GM21737 (cell line): ENCODE data around the gene CES2.
"Not testable (repeated sequence)": the region's sequence is repeated elsewhere in the genome, so short reads cannot be mapped to it uniquely, and the experiment has no call there.

Source experiments
- ATAC-seq: cut with Tn5 transposase; IDR thresholded peaks from one replicate; pipeline ENCODE4 v1.9.1; 2021; ENCODE audit warnings: mild to moderate bottlenecking, moderate library complexity; ENCODE audit not compliant: unreplicated experiment

The CES2 gene, protein sequence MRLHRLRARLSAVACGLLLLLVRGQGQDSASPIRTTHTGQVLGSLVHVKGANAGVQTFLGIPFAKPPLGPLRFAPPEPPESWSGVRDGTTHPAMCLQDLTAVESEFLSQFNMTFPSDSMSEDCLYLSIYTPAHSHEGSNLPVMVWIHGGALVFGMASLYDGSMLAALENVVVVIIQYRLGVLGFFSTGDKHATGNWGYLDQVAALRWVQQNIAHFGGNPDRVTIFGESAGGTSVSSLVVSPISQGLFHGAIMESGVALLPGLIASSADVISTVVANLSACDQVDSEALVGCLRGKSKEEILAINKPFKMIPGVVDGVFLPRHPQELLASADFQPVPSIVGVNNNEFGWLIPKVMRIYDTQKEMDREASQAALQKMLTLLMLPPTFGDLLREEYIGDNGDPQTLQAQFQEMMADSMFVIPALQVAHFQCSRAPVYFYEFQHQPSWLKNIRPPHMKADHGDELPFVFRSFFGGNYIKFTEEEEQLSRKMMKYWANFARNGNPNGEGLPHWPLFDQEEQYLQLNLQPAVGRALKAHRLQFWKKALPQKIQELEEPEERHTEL

DNA sequence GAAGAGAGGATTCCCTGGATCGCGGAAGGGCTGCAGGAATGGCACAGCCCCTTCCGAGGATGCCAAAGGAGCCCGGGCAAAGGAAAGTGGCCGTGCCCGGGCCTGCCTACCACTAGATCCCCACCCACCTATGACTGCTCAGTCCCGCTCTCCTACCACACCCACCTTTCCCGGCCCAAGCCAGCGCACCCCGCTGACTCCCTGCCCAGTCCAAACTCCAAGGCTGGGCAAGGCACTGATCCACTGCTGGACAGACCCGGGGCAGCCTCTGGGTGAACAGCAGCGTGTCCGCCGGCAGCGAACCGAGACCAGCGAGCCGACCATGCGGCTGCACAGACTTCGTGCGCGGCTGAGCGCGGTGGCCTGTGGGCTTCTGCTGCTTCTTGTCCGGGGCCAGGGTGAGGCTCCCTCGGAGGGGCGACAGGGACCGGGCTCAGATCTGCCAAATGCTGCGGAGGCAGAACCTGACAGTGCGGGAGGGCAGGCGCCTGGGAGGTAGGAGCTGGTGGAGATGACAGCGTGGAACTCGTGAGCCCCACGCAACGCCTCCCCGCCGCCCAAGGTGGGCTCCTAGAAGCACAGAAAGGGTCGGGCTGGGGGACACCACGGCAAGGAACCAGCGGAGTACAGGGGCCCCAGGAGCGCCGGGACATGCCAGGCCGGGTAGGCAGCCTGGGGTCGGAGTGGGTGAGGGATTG lies at the start of gene CES2:
Gene CES2 (plus strand): TSS at position 203 of the 698 bp plus-strand sequence. CDS start 120 bp downstream, at position 323.
- ATAC-seq = no peak

DNA sequence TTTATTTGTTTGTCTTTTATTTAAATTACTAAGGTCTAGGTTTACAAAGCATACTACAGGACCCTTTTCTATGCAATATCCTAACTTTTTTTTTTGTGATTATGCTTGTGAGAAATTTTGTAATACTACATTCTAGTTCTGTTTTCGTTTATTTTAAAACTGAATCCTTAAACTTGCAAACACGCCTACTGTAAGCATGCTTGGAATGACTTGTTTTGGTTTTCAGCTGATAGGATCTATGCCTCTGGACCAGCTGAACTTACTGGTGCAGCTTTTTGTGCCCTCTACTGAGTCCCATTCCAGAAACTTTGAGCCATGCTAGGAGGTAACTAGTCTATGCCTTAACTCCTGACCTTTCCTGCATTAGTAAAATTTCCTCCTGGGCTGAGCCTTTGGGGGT lies 49.0 kb upstream of the CES2 start:
- no peak for ATAC-seq

DNA sequence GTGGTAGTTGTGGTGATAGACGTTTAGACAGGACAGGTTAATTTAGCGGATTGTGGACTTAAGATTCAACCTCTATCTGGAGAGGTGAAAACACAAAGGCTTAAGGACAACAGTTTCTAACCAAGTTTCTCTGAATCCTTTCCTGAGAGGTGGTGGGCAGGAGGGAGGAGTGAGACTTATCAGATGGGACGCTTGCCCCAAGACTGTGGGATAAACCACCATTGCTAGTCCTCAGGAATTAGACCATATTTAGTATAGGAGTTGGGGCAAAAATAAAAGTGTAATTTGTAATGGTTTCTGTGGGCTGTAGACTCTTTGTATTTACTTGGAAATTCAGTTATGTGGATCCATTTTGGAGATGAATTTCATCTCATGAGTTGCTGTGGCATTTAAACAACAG lies 48.4 kb upstream of the CES2 start:
- no peak for ATAC-seq

DNA sequence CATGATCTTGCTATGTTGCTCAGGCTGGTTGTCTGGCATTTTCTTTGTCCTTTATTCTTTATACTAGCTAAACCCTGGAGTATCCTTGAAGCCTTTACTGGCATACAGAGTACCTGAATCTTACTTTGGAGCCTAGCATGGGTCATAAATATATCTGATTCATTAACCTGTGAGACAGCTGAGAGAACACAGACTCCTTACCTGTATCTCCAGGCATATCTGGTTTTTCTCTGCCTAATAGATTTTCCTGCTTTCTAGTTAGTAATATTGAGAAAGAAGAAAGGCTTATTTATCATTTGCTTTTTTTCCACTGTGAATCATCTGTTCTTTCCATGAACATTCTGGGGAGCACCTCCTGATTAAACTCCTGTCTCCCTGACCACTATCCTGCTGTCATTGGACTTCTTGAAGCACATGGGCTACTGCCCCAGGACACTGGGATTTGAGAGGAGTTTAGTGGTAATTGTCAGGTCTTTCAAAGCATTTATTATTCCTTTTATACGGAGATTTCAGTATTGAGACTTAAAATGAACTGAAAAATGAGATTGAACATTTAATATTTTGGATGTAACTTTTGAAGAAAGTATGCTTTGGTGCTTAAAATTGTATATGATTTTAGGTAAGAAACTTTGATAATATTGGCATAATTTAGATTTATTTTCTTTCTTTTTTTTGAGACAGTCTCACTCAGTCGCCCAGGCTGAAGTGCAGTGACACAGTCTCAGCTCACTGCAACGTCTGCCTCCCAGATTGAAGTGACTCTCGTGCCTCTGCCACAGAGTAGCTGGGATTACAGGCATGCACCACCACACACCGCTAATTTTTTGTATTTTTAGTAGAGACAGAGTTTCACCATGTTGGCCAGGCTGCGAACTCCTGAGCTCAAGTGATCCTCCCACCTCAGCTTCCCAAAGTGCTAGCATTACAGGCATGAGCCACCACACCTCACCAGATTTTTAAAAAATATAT lies 46.4 kb upstream of the CES2 start:
- no peak for ATAC-seq

DNA sequence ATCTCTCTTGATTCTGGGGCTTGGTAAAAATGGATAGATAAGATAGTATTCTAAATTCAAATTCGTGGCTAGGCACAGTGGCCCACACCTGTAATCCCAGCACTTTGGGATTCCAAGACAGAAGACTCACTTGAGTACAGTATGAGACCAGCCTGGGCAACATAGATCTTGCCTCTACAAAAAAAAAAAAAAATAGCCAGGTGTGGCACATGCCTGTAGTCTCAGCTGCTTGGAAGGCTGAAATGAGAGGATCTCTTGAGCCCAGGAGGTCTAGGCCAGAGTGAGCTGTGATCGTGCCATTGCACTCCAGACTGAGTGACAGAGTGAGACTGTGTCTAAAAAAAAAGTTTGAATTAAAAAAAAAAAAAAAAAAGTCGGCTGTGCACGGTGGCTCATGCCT lies 45.7 kb upstream of the CES2 start:
- ATAC-seq = no peak

DNA sequence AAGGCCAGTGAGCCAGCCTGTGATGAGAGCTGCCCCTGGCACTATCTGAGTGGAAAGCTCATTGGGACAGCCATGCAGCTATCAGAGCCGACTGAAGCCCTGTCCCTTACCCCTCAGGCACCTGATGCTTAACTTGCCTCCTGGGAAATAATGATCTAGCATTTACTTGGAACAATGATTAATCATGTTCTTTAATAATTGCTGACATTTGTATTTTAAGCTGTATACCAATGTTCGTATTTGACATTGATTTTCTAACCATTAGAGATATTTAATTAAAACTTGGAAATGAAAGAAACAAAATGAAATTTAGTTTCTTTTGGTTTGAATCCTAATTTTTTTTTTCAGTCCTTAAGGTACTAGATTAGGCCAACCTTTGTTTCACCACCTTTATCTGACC lies 44.5 kb upstream of the CES2 start:
- ATAC-seq = no peak

DNA sequence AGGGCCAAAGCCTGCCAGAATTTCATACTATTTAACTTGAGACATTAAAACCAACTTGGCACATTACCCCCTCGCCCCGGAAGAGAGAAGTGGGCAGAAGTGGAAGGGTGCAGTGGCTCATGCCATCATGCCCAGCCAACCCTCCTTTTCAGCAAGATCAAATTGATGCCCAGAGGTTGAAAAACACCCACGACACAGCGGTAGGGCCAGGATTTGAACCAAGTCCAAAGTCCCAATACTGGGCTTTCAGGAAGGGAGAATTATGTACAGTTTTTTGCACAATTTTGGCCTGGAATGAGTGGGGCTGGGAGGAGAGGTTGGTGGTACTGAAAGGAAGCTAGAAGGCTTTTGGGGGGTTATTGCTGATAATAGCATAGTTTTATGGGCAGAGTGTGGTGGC lies 44.0 kb upstream of the CES2 start:
- ATAC-seq = no peak

DNA sequence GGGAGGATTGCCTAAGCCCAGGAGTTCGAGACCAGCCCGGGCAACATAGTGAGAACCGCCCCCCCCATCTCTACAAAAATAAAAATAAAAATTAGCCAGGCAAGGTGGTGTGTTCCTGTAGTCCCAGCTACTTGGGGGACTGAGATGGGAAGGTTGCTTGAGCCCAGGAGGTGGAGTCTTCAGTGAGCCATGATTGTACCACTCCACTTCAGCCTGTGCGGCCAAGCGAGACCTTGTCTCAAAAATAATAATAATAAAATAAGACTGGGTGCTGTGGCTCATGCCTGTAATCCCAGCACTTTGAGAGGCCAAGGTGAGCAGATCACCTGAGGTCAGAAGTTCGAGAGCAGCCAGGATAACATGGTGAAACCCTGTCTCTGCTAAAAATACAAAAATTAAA lies 43.5 kb upstream of the CES2 start:
- ATAC-seq = no peak

DNA sequence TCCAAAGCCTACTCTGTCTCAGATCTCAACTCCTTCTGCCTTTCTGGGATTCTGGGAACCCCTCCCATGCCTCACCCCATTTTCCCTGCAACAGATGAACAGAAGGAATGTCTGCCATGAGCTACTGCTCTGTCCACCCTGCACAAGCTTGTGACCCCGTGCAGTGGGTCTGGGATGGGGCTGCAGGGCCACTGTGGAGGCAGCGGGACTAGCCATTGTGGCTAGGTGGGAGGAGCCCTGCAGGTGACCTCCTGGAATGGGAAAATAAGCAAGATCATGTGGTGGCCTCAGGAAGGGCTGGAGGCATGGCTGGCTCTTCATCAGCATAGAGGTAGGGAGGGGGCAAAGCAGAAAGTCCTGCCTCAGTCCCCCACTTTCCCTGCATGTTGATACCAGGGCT lies 41.3 kb upstream of the CES2 start:
- no peak for ATAC-seq

DNA sequence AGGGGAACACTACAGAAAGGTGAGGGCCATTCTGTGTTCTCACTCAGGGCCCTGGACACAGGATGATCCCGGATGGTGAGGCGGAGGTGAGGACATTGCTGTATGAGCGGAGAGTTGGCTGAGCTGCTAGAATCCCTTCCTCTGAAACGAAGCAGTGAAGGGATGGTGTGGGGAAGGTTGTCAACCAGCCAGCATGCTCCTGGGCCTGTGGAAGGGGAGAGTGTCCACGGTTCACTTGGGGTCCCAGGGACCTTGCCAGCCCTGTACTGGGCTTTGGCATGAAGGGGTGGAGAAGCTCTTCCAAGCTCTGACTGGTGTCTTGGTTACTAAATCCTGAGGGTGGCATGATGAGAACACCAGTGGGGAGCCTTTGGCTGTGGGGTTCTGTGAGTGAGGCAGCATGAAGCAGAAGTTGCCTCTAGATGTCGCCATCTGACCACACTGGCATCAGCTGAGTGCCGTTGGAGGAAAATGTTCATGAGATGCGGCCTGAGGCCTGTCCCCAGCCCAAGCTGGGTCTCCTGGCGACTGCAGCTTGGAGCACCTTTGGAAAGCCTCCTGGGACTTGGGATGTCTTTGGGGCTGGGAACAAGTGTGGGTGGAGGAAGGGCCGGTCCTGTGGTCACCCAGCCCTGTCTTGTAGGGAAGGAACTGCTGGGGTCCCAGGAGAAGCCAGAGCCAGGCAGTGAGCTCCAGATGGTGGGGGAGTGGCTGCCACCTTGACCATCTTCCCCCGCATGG lies 40.2 kb upstream of the CES2 start:
- ATAC-seq = no peak

DNA sequence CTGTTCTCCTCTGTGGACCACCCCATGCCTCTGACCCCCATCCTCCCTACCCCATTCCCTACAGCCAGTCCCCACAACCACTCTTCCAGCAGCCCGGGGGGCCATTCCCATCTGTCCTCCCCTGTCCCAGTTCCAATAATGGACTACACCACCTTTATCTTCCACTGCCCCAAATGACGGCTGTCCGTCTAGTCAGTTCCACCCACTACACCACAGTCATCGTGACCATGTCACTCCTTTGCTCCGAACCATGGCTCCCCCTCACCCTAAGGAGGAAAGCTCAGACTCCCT lies 39.7 kb upstream of the CES2 start:
- ATAC-seq = no peak

DNA sequence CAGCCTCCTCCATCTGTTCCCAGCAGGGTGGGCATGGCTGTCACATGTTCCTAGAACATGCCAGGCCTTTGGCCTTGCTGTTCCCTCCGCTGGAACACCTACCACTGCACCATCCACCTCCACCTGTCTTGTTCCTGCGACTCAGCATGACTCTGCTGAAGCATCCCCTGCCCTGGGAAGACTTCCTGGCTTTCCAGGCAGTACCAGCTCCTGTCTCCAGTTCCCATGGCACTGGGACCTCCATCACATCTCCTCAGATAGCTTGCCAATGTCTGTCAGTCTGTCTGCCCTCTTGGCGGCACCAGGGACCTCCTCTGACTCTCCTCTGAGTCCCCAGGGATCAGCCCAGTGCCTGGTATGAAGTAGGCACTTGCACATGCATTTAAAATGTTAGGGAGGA lies 39.3 kb upstream of the CES2 start:
- no peak for ATAC-seq

DNA sequence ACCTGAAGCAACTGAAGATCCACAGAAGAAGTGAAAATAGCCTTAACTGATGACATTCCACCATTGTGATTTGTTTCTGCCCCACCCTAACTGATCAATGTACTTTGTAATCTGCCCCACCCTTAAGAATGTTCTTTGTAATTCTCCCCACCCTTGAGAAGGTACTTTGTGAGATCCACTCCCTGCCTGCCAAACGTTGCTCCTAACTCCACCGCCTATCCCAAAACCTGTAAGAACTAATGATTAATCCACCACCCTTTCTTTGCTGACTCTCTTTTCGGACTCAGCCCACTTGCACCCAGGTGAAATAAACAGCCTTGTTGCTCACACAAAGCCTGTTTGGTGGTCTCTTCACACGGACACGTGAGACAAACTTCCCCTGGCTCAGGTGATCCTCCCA lies 38.6 kb upstream of the CES2 start:
- ATAC-seq = not testable (repeated sequence)

DNA sequence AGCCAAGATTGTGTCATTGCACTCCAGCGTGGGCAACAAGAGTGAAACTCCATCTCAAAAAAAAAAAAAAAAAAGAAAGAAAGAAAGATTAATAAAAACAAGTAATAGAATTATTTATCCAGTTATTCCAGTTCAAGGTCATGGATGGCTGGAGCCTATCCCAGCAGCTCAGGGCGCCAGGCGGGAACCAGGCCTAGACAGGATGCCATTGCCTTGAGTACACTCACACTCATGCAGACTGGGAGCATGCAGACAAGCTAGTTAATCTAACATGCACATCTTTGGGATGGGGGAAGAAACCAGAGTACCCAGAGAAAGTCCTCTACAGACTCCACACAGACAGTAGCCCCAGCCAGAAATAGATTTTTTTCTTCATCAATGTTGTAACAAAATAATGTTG lies 37.1 kb upstream of the CES2 start:
- no peak for ATAC-seq

DNA sequence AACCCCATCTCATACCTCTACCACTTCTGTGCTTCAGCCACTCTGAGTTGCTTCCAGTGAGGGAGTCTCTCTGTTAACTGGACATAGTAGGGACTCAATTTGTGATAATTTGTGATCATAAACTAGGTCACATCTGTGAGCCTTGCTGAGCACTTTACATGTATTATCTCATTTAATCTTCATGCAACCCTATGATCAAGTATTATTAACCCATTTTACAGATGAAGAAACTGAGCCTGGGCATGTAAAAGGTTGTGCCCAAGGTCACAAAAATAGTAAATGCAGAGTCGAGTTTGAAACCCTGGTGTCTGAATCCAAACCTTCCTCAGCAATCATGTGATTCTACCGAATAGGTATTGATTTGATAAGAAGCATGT lies 36.4 kb upstream of the CES2 start:
- ATAC-seq = no peak

DNA sequence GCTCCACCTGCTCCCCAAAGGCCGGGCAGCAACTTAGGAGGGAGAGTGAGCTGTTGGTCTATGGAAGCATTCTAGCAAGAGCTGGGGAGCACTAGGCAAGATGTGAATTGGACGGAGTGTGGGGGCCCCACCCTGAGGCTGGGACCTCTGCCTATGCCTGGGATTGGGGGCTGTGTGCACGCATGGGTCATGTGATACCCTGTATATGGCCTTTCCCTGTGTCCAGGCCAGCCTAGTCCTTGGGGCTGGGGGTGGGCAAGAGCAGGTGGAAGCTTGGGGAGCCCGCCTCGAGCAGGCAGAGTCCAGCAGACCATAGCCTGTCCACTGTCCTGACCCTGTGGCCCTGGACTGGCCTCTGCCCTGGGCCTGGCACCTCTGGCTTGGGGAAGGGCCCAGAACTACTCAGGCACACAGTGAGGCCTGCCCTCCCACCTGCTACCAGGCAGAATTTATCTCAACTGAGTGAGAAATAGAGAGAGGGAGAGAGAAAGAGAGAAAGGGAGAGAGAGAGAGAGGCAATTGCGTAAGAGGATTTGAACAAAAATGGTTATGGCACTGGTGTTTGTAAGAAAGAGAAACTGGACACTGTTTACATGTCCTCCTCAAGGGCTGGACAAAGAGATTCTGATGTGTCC lies 35.9 kb upstream of the CES2 start:
- ATAC-seq = no peak

DNA sequence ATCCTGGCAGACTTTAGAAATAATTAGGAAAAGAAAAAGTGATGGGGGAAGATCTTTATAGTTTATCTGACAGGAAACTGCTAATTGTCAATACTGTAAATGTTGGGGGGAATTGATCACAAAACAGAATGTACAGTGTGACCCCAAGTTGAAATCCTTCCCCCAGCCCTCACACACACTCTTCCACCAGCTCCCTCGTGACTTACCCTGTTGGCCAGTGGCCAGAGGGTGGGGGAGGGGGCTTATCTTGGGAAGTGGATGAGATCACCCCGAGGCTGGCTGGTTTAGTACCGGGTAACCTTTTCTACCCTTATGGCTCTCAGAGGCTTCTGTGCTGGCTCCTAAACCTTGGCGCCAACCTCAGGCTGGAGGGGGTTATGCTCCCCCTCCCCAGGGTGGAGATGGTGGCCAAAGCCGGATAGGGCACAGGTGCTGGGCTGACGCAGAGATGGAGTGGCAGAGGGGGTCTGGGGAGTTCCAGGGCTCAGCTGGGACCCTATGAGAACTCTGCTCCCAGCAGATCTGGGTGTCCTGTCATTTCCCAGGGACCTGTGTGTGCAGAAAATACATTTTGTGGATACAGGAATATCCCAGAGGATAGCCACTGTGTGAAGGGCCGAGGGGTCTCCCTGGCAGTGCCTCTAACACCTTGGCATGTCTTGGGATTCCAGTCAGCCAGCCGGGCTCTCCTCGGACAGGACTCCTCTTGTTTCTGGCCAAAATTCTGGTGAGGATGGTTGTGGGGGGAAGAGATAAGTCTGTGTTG lies 35.2 kb upstream of the CES2 start:
- no peak for ATAC-seq

DNA sequence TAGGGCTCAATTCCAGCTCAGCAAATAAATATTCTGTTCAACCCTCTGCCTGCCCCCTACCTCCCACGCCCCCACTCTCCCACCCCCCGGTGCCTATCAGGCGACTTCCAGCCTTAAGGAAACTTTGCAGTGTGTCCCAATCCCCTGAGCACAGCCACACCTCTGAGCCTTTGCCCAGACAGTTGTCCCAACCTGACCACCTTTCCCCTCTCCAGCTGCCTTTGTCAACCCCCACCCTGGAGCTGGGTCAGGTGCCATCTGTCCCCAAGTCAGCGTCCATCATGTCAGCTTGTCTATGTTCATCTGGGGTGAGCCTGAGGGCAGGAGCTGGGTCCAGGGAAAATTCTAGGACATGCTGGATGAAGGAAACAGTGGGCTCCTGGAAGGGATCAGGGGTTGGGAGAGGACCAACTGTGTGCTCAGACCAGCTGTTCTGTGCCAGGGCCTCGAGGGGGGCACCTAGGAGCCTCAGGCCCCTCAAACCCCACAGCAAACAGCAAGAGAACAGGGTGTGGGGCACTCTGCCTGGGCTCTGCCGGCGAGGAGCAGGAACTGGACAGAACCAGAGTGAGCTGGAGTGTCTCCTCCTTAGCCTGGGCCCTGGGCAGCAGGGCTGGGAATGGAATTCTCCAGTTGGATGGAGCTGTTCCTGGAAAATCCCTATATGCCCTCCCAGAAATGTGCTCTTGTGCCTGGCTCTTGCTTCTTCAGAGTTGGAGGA lies 34.4 kb upstream of the CES2 start:
- ATAC-seq = no peak

DNA sequence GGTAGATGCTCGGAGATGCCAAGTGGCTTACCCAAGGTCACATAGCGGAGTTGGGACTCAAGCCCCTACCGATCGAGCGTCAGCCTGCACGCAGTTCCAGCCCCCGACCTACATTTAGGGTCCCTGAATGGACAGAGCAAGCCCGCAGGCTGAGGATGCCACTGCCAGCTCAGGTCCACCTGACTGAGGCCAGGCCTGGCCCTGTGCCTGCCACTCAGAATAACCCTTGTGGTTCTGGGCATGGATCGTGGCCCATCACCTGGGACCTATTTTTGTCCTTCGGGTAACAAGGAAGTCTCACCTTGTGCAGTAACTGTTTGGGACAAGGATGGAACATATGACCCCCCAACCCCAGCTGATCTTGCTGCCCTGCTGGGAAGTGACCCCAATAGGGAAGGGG lies 33.7 kb upstream of the CES2 start:
- ATAC-seq = no peak
